Stomach (tissue), 19 donors: Measurements from ENCODE around the gene SARDH. TPM values are rescaled to one million over a fixed set of nuclear protein-coding genes. Genes with fewer than 3 reads are reported as not detected.
A peak's percentile ranks its signal among the peaks of the same experiment; 100 is the strongest.

Experiments
- DNase-seq, 2 donors: peaks; one replicate each; pipeline versions ENCODE4 v3.0.0 to v3.0.0-alpha.2; 2013 to 2019
- H3K27ac ChIP-seq, 5 donors: fragments of 200-600 bp in 4 of 5; sonication (generic) in 4 of 5; one replicate each; pipeline ENCODE4 v1.5.1; 2013 to 2019; ENCODE audit warnings: mild to moderate bottlenecking in 1 of 5, moderate library complexity in 1 of 5
- H3K27me3 ChIP-seq, 3 donors: fragments of 200-600 bp; sonication (generic); one replicate each; pipeline ENCODE4 v1.5.1; 2017 to 2019; ENCODE audit warnings: mixed run types in 1 of 3
- H3K36me3 ChIP-seq, 4 donors: fragments of 200-600 bp; sonication (generic); 1 replicate in 3 of 4; 2 replicates in 1 of 4; pipeline ENCODE4 v1.5.1; 2016 to 2019
- H3K4me1 ChIP-seq, 4 donors: fragments of 200-600 bp; sonication (generic); one replicate each; pipeline ENCODE4 v1.5.1; 2016 to 2019
- H3K4me3 ChIP-seq, 4 donors: fragments of 200-600 bp; sonication (generic) in 3 of 4; one replicate each; pipeline ENCODE4 v1.5.1; 2016 to 2019; ENCODE audit warnings: mild to moderate bottlenecking in 1 of 4
- H3K9me3 ChIP-seq, 4 donors: fragments of 200-600 bp; sonication (generic); one replicate each; pipeline ENCODE4 v1.5.1; 2016 to 2019
- CTCF ChIP-seq, 7 experiments: fragments of 450-650 bp in 4 of 7; fragments of 200-600 bp in 3 of 7; sonication (generic) in 3 of 7; IDR thresholded peaks; one replicate each; pipeline ENCODE4 v1.5.1; 2016 to 2019; ENCODE audit warnings: antibody characterized with exemption in 7 of 7, control low read depth in 2 of 7, mild to moderate bottlenecking in 1 of 7
- EP300 ChIP-seq: sonication (generic); formaldehyde crosslinking; IDR thresholded peaks from one replicate; pipeline ENCODE4 v1.6.1; 2017; ENCODE audit warnings: antibody characterized with exemption
- POLR2A ChIP-seq, 4 donors: fragments of 450-650 bp; IDR thresholded peaks; one replicate each; pipeline ENCODE4 v1.6.1; 2016; ENCODE audit warnings: antibody characterized with exemption in 4 of 4, control low read depth in 2 of 4, mild to moderate bottlenecking in 1 of 4, moderate library complexity in 1 of 4
- POLR2AphosphoS5 ChIP-seq, 3 donors: sonication (generic); formaldehyde crosslinking; IDR thresholded peaks; one replicate each; pipeline ENCODE4 v1.6.1; 2016; ENCODE audit warnings: antibody characterized with exemption in 3 of 3
- WGBS, 5 donors: extraction: QIAGEN DNeasy Blood & Tissue Kit in 3 of 5; methylation state at CpG; one replicate each; pipeline versions ENCODE4 v1.1.5 to v1.1.7; 2013 to 2018; 5-methylcytosine and 5-hydroxymethylcytosine counted together
- intact Hi-C: fragments of 100-400 bp; cut with DNase I; formaldehyde crosslinking; loops from one replicate; pipeline ENCODE4 v1.15.1; 2023; ENCODE audit warnings: low total_unique reads
- long read RNA-seq, 10 donors: transcript quantifications; one replicate each; lab custom pipeline, GENCODE V29; 2026
- polyA plus RNA-seq, 3 donors: library from polyadenylated mRNA; stranded (reverse); fragments of 200-250 nt; gene quantifications; one replicate each; pipeline ENCODE4 v1.2.3, GENCODE V29; 2013
- total RNA-seq, 5 donors: library from RNA; depleted of rRNA; stranded (reverse); fragments of >200 nt; gene quantifications; one replicate each; pipeline versions ENCODE4 v1.1.0 to v1.2.3, GENCODE V29; 2014 to 2016
- donor health status: healthy with polysubstance abuse.
- donor health status: Bipolar disorder and iron deficiency.
- donor health status: healthy.

The SARDH gene, protein sequence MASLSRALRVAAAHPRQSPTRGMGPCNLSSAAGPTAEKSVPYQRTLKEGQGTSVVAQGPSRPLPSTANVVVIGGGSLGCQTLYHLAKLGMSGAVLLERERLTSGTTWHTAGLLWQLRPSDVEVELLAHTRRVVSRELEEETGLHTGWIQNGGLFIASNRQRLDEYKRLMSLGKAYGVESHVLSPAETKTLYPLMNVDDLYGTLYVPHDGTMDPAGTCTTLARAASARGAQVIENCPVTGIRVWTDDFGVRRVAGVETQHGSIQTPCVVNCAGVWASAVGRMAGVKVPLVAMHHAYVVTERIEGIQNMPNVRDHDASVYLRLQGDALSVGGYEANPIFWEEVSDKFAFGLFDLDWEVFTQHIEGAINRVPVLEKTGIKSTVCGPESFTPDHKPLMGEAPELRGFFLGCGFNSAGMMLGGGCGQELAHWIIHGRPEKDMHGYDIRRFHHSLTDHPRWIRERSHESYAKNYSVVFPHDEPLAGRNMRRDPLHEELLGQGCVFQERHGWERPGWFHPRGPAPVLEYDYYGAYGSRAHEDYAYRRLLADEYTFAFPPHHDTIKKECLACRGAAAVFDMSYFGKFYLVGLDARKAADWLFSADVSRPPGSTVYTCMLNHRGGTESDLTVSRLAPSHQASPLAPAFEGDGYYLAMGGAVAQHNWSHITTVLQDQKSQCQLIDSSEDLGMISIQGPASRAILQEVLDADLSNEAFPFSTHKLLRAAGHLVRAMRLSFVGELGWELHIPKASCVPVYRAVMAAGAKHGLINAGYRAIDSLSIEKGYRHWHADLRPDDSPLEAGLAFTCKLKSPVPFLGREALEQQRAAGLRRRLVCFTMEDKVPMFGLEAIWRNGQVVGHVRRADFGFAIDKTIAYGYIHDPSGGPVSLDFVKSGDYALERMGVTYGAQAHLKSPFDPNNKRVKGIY
- total RNA-seq: 10 to 100 TPM in 1 of 5 donors, 1 to 10 TPM in 3, not detected in 1; 2.3 to 15.2 (median 3.9) TPM
- 1 to 10 TPM in 1 of 3 donors, under 1 TPM in 2; 0.76 to 2.6 (median 0.93) TPM for polyA plus RNA-seq
- long read RNA-seq, donor 1: 0 reads
- long read RNA-seq, donor 2, partial matches to known transcripts: 0 of 1 reads
- long read RNA-seq, donor 2, other reads (novel, unspliced or antisense): 0 of 1 reads
- long read RNA-seq, donor 3, partial matches to known transcripts: 0 of 1 reads
- long read RNA-seq, donor 3, other reads (novel, unspliced or antisense): 0 of 1 reads
- long read RNA-seq, donor 4: 0 reads
- long read RNA-seq, donor 5, partial matches to known transcripts: 0 of 1 reads
- long read RNA-seq, donor 5, other reads (novel, unspliced or antisense): 0 of 1 reads
- long read RNA-seq, donor 6, partial matches to known transcripts: 0 of 1 reads
- long read RNA-seq, donor 6, other reads (novel, unspliced or antisense): 0 of 1 reads
- long read RNA-seq, donor 7: 0 reads
- long read RNA-seq, donor 8: 0 reads
- long read RNA-seq, donor 9, partial matches to known transcripts: 0 of 1 reads
- long read RNA-seq, donor 9, other reads (novel, unspliced or antisense): 0 of 1 reads
- long read RNA-seq, donor 10: 0 reads

GRCh38 chr9:133737774-133738639, at the start of gene SARDH:
Gene SARDH (minus strand): TSS chr9:133738352. CDS start chr9:133734173, 4,179 bp downstream.
- WGBS, 5 donors: 6 to 22% (median 15%) methylated on average over 16 to 25 of the region's 25 CpGs
- TF ChIP-seq EP300 (no peak), POLR2AphosphoS5 (IDR thresholded peaks at IDR 0.05) (no peak), POLR2A (IDR thresholded peaks at IDR 0.05) (no peak), CTCF (IDR thresholded peaks at IDR 0.05) (no peak)
- Histone ChIP-seq H3K4me1 (peaks cover 15 to 22% (median 20%) of the 10 kb centered on the region in 4 donors), H3K9me3 (no peaks in the 10 kb centered on the region), H3K27ac (peak within 1 kb of the TSS; percentile 8 to 24 (median 14)), H3K36me3 (no peaks in the 10 kb centered on the region), H3K27me3 (peaks cover 0 to 4% (median 0%) of the 10 kb centered on the region in 3 donors), H3K4me3 (peak within 1 kb of the TSS; percentile 43 to 50 (median 46))
- intact Hi-C loops: no loop called here
- peak; percentile 47 to 84 for DNase-seq

- TF ChIP-seq POLR2AphosphoS5 (IDR thresholded peaks at IDR 0.05): no peak
- no peak for TF ChIP-seq POLR2A (IDR thresholded peaks at IDR 0.05)
- TF ChIP-seq CTCF (IDR thresholded peaks at IDR 0.05): no peak
- TF ChIP-seq EP300: no peak
- no peaks in the 10 kb centered on the region for H3K27me3 ChIP-seq
- H3K27ac ChIP-seq: no peak overlapping the region
- 32 to 60% (median 44%) methylated on average over 5 of the region's 5 CpGs for WGBS, 5 donors
- peak; percentile 63 to 78 for DNase-seq
- H3K36me3 ChIP-seq: peaks cover 0 to 48% (median 26%) of the 10 kb centered on the region in 4 donors
- H3K4me1 ChIP-seq: peaks cover 8 to 35% (median 31%) of the 10 kb centered on the region in 4 donors
- H3K4me3 ChIP-seq: no peak overlapping the region
- intact Hi-C loops: loop anchor here (10.0 kb wide), 1 partner anchor 307 kb away; no protein-coding TSS in a partner anchor
- no peaks in the 10 kb centered on the region for H3K9me3 ChIP-seq
Observed at GRCh38 chr9:133787754-133788025, 49.5 kb upstream of the SARDH start.

GRCh38 chr9:133786907-133787753, 49.0 kb upstream of the SARDH start:
- Histone ChIP-seq H3K27ac (no peak overlapping the region), H3K4me3 (no peak overlapping the region), H3K36me3 (peaks cover 0 to 48% (median 26%) of the 10 kb centered on the region in 4 donors), H3K4me1 (peaks cover 8 to 34% (median 31%) of the 10 kb centered on the region in 4 donors), H3K27me3 (no peaks in the 10 kb centered on the region), H3K9me3 (no peaks in the 10 kb centered on the region)
- no peak for DNase-seq
- intact Hi-C loops: loop anchor here (10.0 kb wide), 1 partner anchor 308 kb away; no protein-coding TSS in a partner anchor
- 77 to 84% (median 82%) methylated on average over 17 of the region's 17 CpGs for WGBS, 5 donors
- TF ChIP-seq POLR2A (IDR thresholded peaks at IDR 0.05) (no peak), EP300 (no peak), POLR2AphosphoS5 (IDR thresholded peaks at IDR 0.05) (no peak), CTCF (IDR thresholded peaks at IDR 0.05) (no peak)
